Measurements from ENCODE around the gene PAK5.

DNA sequence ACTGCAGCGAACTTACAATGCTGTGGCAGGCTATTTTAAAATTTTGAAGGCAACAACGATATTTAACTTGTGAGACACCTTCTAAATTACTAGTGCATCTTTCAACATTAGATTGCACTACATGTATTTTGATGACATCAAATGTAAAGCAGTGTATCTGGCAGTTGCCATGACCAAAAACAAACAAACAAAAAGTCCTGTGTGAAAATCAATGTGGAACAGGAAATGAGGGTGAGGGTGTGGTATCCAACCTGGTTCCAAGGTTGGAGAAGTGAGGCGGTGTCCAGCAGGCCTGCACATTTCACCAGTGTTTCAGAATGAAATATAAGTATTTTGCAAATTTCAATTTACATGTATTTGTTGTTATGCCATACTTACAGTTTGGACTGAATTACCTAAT lies 212.5 kb downstream of the PAK5 start:
- TF ChIP-seq TAF1 (IDR thresholded peaks at IDR 0.05; ENCODE audit: borderline replicate concordance, insufficient read depth, low read length) = no peak
- TF ChIP-seq REST (IDR thresholded peaks at IDR 0.05; ENCODE audit: insufficient read depth in 1 of 2, low read depth in 2 of 2, low read length in 2 of 2) = no peak
- no peak for TF ChIP-seq POLR2AphosphoS5 (IDR thresholded peaks at IDR 0.05; ENCODE audit: low read depth, low read length)
- TF ChIP-seq SIN3A (IDR thresholded peaks at IDR 0.05; ENCODE audit: borderline replicate concordance, insufficient read depth, low read length) = no peak

Measured in PFSK-1 (cell line).